ENCODE data around the gene CACNA1I.

CACNA1I gene

DNA sequence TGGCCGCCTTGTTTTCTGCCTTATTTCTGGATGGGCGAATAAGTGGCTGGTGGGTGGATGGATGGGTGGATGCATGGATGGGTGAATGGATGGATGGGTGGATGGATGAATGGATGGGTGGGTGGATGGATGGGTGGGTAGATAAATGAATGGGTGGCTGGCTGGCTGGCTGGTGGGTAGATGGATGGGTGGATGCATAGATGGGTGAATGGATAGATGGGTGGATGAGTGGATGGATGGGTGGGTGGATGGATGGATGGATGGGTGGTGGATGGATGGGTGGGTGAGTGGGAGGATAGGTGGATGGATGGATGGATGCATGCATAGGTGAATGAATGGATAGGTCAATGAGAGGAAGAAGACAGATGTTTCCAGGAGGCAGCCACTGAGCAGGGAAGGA lies 98.9 kb downstream of the CACNA1I start:
- DNase-seq (ENCODE audit: low read depth in 3 of 3) = no peak

DNA sequence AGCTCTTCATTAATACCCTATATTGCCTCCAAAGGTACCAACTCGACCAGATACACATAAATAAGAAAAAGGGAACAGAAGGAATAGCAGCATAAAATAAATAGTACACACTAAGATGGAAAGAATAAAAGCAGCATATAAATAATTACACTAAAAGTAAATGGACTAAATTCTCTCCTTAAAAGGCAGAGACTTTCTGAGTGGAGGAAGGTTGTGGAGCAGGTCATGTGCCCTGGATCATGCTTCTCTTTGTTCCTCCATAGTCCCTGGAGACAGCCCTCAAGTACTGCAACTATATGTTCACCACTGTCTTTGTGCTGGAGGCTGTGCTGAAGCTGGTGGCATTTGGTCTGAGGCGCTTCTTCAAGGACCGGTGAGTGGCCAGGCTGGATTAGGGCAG lies 101.4 kb downstream of the CACNA1I start:
- DNase-seq (ENCODE audit: low read depth in 3 of 3) = no peak

DNA sequence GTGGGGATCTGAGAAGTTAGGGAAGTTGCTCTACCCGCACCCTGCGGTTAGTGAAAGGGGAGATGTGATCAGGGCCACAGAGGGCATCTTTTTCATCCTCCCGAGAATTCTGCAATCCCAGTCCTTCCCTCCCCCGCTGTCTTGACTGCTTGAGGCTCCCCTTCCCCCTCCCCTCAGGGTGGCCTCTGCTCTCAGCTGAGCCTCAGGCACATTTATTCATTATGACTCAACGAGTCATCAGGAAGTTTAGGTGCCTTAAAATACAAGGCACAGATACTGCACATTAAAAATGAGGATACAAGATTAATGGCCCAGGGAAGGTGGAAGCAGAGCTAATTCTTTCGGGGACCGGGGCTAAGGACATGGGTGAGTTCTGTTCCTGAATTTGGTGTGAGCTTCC lies 104.0 kb downstream of the CACNA1I start:
- DNase-seq (ENCODE audit: low read depth in 3 of 3) = no peak

DNA sequence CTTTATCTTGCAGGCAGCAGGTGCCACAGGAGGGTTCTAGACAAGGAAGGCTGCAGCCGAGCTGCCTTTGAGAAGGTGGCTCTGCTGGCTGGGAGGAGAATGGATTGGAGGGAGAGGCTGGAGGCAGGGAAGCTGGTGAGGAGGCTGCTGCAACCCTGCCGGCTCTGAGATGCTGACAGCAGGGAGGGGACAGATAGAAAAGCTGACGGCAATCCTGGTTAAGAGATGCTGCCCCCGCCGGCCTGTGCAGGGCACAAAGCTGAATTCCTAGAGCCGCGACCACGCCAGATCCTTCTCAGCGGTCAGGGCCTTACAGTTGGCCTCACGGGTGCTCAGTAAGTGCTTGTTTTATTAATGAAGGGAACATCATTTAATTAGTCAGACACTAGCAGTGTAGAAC lies 105.4 kb downstream of the CACNA1I start:
- no peak for DNase-seq (ENCODE audit: low read depth in 3 of 3)

DNA sequence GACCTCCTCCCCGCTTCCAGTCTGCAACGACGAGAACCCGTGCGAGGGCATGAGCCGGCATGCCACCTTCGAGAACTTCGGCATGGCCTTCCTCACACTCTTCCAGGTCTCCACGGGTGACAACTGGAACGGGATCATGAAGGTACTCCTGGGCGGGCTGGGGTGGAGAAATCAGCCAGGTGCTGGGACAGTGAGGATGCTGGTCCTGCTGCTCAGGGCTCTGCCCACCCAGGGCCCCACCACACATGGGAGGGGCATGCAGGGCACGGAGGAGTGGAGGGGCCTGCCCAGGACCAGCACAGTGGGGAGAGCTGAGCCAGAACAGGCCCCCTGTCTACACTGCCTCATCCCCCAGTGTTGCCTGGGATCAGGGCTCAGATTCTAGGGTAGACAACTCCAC lies 107.4 kb downstream of the CACNA1I start:
- no peak for DNase-seq (ENCODE audit: low read depth in 3 of 3)

DNA sequence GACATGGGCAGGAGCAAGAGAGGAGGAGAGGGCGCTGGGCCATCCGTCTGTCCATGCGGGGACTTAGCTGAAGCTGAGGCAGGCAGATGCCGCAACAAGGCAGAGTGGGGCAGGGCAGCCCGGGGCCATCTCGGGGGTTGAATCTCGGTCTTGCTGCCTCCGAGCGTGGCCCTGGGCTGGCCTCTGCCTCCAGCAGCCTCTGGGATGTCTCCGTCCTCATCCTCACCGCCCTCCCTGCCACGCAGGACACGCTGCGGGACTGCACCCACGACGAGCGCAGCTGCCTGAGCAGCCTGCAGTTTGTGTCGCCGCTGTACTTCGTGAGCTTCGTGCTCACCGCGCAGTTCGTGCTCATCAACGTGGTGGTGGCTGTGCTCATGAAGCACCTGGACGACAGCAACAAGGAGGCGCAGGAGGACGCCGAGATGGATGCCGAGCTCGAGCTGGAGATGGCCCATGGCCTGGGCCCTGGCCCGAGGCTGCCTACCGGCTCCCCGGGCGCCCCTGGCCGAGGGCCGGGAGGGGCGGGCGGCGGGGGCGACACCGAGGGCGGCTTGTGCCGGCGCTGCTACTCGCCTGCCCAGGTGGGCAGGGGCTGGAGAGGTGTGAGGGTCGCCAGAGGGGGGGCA lies 108.4 kb downstream of the CACNA1I start:
- no peak for DNase-seq (ENCODE audit: low read depth in 3 of 3)

DNA sequence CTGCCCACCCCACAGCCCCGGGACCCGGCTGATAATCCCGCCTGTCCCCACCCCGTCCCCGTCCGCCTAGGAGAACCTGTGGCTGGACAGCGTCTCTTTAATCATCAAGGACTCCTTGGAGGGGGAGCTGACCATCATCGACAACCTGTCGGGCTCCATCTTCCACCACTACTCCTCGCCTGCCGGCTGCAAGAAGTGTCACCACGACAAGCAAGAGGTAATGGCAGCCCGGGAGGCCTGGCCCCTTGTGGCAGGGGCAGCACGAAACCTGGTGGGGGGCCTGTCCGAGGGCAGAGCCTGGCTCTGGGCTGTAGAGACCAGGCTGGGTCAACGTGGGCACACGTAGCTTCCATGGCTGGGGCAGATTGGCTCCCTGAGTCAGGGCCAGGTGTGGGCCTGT lies 109.1 kb downstream of the CACNA1I start:
- DNase-seq (ENCODE audit: low read depth in 3 of 3) = no peak

DNA sequence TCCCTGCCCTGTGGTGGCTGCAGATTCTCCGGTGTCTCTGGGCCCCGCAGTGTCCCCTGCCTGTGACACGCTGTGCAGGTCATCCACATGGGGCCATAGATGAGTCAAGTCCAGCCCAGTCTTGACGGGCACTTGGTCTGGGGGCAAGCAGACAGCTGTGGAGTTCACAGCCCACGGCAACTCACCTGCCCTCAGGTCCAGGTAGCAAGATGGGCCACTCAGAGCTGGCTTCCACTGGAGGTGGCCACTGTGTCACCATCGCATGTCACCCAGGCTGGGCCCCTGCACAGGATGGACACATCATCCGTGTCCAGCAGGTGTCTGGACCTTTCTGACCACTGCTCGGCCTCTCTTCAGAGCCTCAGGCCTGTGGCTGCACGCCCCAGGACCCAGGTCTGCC lies 109.9 kb downstream of the CACNA1I start:
- no peak for DNase-seq (ENCODE audit: low read depth in 3 of 3)

DNA sequence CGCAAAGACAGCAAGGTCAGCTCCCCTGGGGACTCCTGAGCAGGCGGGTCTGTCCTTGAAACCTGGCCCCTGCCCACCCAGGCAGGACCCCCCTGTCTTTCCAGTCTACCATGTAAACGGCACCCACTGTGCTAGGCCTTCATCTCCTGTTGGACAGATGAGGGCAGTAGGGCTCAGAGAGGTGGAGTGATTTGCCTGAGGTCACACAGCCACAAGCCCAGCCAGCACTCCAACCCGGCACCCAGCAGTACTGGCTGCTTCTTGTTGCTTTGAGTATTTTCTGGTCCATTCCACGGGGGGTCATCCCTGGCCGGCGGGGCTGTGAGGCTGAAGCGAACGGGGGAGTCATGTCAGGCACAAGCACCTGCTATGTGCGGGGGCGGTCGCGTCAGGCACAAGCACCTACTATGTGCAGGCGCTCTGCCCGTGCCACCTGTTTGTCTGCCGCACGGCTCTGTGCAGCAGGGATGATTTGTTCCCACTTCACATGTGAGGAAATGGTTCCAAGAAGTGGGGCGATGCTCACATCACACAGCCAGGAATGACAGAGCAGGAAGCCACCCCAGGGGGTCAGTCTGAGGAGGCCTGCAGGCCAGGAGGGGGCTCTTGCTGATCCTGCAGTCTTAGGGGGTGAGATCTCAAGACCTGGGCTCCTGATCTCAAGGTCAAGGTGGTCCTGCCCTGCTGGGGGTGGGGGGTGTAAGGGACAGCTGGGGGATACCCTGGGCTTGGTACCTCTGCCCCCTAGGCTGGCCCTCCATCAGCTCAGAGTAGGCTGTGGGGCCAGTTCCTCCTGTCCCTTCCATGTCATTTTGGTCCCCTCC lies 110.7 kb downstream of the CACNA1I start:
- DNase-seq (ENCODE audit: low read depth in 3 of 3) = no peak

DNA sequence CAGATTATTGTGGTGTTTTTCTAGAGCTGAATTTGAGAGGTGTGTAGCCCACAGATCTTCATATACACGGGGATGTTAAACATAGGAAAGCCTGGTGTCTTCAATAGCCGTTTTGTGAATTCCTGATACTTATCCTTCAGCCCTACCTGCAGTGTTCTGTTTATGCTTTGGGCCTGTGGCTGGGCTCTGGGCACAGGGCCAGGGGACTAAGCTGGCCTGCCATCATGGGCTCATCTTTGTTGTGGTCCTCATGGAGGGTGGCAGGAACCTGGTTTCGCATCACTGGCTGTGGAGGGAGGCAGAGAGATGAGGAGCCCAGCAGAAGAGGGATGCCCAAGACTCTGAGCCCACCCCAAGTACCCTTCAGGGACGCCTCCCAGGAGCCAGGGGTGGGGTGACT lies 112.4 kb downstream of the CACNA1I start:
- DNase-seq (ENCODE audit: low read depth in 3 of 3) = no peak

DNA sequence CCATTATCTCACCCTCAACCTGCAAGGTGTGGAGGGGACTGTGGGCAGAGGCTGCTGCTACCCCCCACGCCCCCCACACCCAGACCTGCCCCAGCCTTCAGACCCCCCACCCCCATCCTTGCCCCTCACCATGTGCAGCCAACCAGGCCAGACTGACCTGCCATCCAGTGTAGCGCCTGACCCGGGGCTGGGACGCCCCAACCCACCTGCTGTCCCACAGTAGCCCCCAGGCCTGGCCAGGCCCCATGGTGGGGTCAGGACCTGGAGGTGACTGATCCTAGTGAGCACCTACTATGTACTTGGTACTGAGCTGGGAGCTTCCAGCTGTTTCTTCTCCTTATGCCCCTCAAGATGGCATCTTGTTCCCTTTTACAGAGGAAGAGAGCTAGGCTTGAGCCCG lies 113.1 kb downstream of the CACNA1I start:
- no peak for DNase-seq (ENCODE audit: low read depth in 3 of 3)

DNA sequence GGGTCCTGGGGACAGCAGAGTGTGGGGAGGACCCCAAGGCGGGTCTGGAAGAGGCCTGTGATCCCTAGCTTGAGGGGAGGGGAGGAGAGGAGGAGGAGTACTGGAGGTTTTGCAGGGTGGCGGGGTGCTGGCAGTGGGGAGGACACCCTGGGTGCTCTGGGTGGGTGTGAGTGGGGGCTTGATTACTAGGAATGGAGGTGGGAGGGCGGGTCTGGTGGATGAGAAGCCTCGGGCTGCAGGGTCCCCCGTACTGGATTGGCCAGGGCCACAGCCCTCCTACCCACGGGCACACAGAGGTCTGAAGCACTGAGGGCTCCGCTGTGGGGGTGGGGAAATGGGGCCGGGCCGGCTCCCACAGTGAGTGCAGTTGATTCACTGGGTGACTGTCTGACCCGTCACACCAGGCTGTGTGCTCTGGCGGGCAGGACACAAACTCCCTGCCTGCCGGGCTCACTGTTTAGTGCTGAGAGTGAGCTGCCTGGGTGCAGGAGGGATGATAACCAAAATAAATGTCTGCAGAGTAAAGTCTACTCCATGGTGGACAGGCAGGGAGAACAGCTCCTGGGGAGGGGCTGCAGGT lies 114.2 kb downstream of the CACNA1I start:
- DNase-seq (ENCODE audit: low read depth in 3 of 3) = no peak

DNA sequence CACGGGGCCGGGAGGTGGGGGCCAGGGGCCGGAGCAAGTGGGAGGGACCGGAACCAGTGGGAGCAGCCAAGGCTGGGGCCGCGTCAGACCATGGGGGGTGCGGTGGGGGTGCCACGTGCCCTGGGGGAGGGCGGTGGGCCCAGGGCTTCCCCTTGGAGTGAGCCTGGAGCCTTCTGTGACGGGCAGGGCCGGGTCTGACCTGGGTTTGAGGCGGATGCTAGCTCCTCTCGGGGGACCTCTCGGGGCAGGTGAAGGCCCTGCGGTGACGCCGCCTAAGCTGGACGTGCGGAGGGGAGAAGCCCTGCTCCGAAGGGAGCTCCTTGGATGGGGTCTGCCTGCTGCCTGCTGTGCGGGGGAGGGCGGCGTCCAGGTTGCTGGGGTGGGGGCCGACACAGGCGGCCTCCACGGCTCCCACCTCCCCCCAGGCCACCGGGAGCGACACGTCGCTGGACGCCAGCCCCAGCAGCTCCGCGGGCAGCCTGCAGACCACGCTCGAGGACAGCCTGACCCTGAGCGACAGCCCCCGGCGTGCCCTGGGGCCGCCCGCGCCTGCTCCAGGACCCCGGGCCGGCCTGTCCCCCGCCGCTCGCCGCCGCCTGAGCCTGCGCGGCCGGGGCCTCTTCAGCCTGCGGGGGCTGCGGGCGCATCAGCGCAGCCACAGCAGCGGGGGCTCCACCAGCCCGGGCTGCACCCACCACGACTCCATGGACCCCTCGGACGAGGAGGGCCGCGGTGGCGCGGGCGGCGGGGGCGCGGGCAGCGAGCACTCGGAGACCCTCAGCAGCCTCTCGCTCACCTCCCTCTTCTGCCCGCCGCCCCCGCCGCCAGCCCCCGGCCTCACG lies 115.0 kb downstream of the CACNA1I start:
- no peak for DNase-seq (ENCODE audit: low read depth in 3 of 3)

DNA sequence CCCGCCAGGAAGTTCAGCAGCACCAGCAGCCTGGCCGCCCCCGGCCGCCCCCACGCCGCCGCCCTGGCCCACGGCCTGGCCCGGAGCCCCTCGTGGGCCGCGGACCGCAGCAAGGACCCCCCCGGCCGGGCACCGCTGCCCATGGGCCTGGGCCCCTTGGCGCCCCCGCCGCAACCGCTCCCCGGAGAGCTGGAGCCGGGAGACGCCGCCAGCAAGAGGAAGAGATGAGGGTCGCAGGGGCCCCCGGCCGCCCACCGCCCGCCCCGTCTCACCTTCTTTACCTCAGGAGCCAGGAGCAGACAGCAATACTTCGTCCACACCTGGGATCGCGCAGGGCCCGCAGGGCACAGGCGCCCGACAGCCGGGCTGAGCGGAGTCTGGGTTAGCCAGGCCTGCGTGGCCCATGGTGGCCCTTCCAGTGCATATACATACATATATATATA lies 115.6 kb downstream of the CACNA1I start:
- no peak for DNase-seq (ENCODE audit: low read depth in 3 of 3)

DNA sequence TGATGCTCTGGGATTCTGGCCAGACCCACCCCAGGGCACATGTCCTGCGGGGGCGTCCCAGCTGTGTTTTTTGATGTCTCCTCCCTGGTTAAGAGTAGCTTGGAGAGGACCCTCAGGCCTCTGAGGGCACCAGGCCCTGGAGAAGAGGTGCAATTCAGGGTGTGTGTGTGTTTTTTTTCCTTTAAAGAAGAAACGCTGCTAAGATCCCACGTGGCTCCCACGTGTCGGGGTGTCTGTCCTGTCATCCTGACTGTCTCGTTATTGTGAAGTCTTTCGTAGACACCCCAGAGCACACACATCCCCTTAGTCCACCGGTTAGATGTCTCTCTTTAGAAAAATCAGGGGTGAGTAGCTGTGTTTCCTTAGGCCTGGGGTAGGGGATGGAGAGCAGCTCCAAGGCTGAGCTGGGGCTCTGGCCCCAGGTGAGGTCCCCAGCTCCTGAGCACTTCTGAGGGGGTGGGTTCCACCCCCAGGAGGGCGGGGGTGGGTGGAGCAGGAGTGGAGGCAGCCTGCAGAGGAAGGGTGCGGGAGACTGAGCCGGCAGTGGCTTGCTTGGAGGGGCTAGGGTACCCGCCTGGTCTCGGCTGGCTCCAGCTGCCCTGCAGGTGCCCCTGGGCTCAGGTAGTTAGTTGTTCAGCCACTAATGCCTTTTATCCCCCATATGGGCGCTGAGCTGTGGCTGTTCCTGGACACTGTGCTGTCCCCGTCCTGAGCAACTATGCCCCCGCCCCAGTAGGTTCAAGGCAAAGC lies 116.4 kb downstream of the CACNA1I start:
- no peak for DNase-seq (ENCODE audit: low read depth in 3 of 3)

DNA sequence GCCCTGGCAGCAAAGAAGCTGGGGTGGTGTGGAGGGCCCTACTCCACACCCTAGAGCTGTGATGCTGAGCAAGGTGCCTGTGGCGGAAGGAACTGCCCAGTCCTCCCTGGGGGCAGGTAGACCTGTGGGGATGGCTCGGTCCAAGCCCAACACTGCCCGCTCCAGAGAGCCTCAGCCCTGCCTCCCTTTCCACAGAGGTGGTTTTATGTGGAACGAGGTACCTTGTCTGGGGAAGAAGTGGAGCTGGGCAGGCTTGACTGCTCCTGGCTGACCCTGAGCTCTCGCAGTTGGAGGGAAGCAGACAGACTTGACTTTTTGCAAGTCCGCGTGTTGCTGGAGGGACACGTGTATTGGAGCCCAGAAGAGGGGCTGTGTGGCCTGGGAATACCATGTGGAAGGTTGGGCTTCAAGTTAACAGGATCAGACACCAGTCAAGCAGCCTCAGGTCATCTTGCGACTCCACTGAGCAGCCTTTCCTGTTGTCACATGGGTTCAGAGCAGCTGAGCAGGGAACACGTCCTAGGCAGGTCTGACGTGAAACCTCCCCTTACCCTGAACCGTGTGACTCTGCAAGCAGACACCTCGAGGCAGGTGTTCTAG lies 117.7 kb downstream of the CACNA1I start:
- no peak for DNase-seq (ENCODE audit: low read depth in 3 of 3)

DNA sequence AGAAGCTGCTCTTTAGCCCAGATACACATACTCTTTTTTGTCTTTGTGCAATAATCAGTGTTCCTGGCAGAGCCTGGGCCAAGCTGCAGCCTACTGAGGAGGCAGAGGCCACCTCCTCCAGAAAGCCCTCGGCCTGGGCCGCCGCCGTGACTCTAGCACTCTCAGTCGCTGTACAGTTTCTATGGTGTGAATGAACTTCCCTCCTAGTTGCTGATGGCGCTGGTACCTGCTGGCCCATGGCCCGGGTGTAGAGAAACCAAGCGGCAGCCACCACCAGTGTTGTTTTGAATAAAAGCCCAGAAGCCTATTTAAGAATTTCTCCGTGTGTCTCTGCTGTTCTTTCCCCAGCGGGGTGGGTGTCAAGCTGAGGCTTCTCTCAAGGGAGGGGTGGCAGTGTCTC lies 118.9 kb downstream of the CACNA1I start:
- DNase-seq (ENCODE audit: low read depth in 3 of 3) = no peak

DNA sequence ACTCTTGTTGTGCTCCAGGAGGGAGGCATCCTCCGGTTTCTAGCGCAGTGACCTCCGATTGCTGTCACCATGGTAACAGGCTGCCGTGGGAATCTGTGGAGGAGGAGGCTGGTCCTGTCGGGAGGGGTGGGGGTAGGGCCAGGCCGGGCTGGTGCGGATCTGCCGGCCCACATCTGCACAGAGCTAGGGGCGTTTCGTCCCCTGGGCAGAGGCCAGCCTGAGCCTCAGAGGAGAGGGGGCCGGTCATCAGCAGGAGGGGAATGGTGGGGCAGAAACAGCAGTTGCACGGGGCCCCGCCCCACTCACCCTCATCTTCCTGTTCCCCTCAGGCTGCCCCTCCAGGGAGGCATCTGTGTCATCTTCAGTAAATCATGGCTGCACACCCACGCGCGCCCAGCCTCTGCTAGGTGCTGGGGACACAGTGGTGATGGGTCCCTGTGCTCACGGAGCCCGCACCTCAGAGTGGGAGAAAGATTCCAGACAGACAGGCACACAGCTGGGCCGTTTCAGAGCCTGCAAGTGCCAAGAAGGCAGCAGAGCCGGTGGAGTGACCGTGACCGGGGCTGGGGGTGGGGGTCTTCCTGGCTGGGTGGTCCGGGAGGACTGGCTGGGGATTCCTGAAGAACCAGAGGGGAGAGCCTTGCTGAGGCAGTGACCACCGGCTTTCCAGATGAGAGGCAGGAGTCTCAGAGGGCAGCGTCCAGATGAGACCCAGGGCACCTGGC lies 120.5 kb downstream of the CACNA1I start:
- DNase-seq (ENCODE audit: low read depth in 3 of 3) = peak in 1 of 3 donors; percentile 8

DNA sequence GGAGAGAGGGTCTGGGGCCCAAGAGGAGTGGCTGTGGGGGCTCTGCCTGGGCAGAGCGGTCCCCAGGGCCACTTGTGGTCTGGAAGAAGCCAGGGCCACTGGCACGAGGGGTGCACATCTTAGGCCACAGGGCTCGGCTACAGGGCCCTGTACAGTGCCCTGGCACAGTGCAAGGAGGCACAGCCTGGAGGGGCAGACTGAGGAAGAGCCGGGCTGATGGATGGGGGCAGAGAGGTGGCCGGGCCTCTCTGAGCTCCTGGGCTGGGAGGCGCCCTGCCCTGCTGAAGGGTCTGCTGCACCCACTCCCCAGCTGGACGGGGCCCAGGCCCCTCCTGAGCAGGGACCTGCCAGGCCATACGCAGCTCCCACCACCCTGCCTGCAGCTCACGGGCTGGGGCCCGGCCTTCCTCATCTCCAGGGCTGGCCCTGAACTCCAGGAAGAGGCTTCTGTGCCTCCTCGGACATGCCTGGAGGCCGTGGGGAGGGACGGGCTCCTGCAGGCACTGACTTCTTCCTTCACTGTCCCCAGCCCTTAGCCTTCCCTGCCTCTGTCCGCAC lies 123.5 kb downstream of the CACNA1I start:
- no peak for DNase-seq (ENCODE audit: low read depth in 3 of 3)

DNA sequence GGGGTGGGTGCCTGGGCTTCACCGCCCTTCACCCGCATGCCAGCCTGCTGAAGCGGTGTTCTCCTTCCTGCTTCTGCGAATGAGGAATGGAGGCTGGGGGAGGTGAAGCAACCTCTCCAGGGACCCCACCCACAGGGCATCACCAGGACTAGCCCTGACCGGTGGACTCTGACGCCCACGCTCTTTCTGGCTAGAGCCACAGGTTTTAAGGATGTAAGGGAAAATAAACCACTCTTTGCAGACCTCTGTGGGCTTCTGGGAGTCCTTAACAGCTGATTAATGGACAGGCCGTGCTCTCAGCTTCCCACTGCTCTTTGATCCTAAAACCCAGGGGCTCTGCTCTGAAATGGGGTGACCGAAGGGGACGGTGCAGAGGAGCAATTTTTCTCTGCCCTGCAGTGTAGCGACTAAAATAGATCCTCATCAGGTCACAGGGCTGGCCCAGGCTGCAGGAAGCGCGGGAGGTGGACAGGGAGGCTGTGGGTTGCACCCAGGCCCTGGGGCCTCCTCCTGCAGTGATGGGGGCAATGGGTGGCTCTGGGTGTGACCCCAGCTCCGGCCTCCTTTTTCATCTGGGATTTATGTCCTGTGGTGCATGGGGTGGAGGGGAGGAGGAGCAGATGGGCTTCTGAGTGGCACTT lies 127.4 kb downstream of the CACNA1I start:
- no peak for DNase-seq (ENCODE audit: low read depth in 3 of 3)
